Endothelial cell of umbilical vein (primary cell): ENCODE results near the gene SSC4D. TPM values are rescaled to one million over a fixed set of nuclear protein-coding genes. Genes with fewer than 3 reads are reported as not detected.

ENCODE experiments used
- BruUV-seq: library from RNA; stranded (reverse); fragments of 400-500 nt; replicated peaks from 2 replicates; lab custom pipeline; 2021; lab: Mats Ljungman, UMichigan
- CTCF ChIA-PET: fragments of 300-600, 350-600 bp; sonication (Branson Sonifier 250); formaldehyde crosslinking; loops from one replicate; lab custom pipeline; 2021; ENCODE audit warnings: antibody characterized with exemption, inconsistent platforms; lab: Charles Lee
- POLR2A ChIA-PET: fragments of 300-600, 350-600 bp; sonication (Branson Sonifier 250); formaldehyde crosslinking; loops from one replicate; lab custom pipeline; 2021; ENCODE audit warnings: antibody characterized with exemption, inconsistent platforms; lab: Charles Lee
- DNase-seq: peaks from one replicate; pipeline ENCODE4 v3.0.0-alpha.2; 2011; ENCODE audit warnings: low read depth, low spot score
- FAIRE-seq: peaks from 2 replicates; lab custom pipeline; 2011; peaks lifted over from hg19 to GRCh38; lab: Jason Lieb, UNC
- H2AFZ ChIP-seq: 2 replicates; pipeline ENCODE4 v1.6.0; 2012; ENCODE audit warnings: low read depth, low read length, control low read depth, inconsistent platforms
- H3K27ac ChIP-seq: 2 replicates; pipeline ENCODE4 v1.5.1; 2011; ENCODE audit warnings: low read depth, mild to moderate bottlenecking, control low read depth, low read length, moderate library complexity; ENCODE audit not compliant: insufficient read depth
- H3K27me3 ChIP-seq, 2 experiments: 2 replicates each; pipeline versions ENCODE4 v1.6.0 to v1.6.1; 2011; ENCODE audit warnings: low read length in 2 of 2, mixed read lengths in 1 of 2; ENCODE audit not compliant: control insufficient read depth in 2 of 2, insufficient read depth in 2 of 2
- H3K36me3 ChIP-seq, 2 experiments: 2 replicates in 1 of 2; 3 replicates in 1 of 2; pipeline ENCODE4 v1.5.1; 2011; ENCODE audit warnings: low read length in 2 of 2, mild to moderate bottlenecking in 1 of 2, moderate library complexity in 1 of 2; ENCODE audit not compliant: control insufficient read depth in 2 of 2, insufficient read depth in 2 of 2; ENCODE audit errors: extremely low read depth in 1 of 2
- H3K4me1 ChIP-seq: 3 replicates; pipeline ENCODE4 v1.5.1; 2011; ENCODE audit warnings: mild to moderate bottlenecking, low read length; ENCODE audit not compliant: control insufficient read depth, insufficient read depth; ENCODE audit errors: extremely low read depth
- H3K4me2 ChIP-seq: 2 replicates; pipeline ENCODE4 v1.6.1; 2011; ENCODE audit warnings: low read length, control low read depth, mixed read lengths; ENCODE audit not compliant: insufficient read depth
- H3K4me3 ChIP-seq, 3 experiments: fragments of 200-600 bp in 1 of 3; sonication (generic), shearing (Covaris generic) in 1 of 3; replicated peaks in 1 of 3; 2 replicates each; pipeline ENCODE4 v1.5.1; 2011 to 2016; ENCODE audit warnings: control low read depth in 3 of 3, low read length in 3 of 3, mild to moderate bottlenecking in 2 of 3, inconsistent platforms in 1 of 3, low read depth in 1 of 3, moderate library complexity in 1 of 3; ENCODE audit not compliant: insufficient read depth in 1 of 3
- H3K79me2 ChIP-seq: 2 replicates; pipeline ENCODE4 v1.6.0; 2012; ENCODE audit warnings: low read length, inconsistent platforms; ENCODE audit not compliant: control insufficient read depth, insufficient read depth
- H3K9ac ChIP-seq: replicated peaks from 2 replicates; pipeline ENCODE3; 2011; ENCODE audit warnings: low read length, control low read depth; ENCODE audit not compliant: insufficient read depth; ENCODE audit errors: extremely low read depth
- H3K9me1 ChIP-seq: replicated peaks from 3 replicates; pipeline ENCODE4 v1.6.0; 2011; ENCODE audit warnings: mild to moderate bottlenecking, low read length; ENCODE audit not compliant: control insufficient read depth, insufficient read depth; ENCODE audit errors: extremely low read depth
- H3K9me3 ChIP-seq: replicated peaks from 2 replicates; pipeline ENCODE4 v1.5.1; 2012; ENCODE audit warnings: low read length, inconsistent platforms; ENCODE audit not compliant: control insufficient read depth, insufficient read depth
- H4K20me1 ChIP-seq: replicated peaks from 2 replicates; pipeline ENCODE3; 2011; ENCODE audit warnings: mild to moderate bottlenecking, low read length; ENCODE audit not compliant: control insufficient read depth, insufficient read depth; ENCODE audit errors: extremely low read depth
- MYC ChIP-seq: IDR thresholded peaks from one replicate; pipeline ENCODE4 v1.6.1; 2011; ENCODE audit warnings: mild to moderate bottlenecking, low read depth, low read length
- POLR2A ChIP-seq: IDR thresholded peaks from 2 replicates; pipeline ENCODE4 v1.6.1; 2012; ENCODE audit warnings: low read depth, mild to moderate bottlenecking, control low read depth, low read length
- POLR2AphosphoS5 ChIP-seq: IDR thresholded peaks from 2 replicates; pipeline ENCODE4 v1.6.1; 2012; ENCODE audit warnings: low read depth, mild to moderate bottlenecking, control low read depth, low read length, moderate library complexity; ENCODE audit not compliant: insufficient read depth
- dilution Hi-C: fragments of 300-500 bp; cut with MboI; formaldehyde crosslinking; loops from one replicate; pipeline ENCODE4 v1.15.0; 2019; ENCODE audit warnings: low sequenced_read_pairs; ENCODE audit not compliant: extremely low pct_ligation_motif_present
- intact Hi-C: fragments of 100-400 bp; cut with micrococcal nuclease; formaldehyde crosslinking; loops from one replicate; pipeline ENCODE4 v1.10.0; 2022
- polyA plus RNA-seq, 4 experiments: library from polyadenylated mRNA; depleted of rRNA in 3 of 4; stranded (reverse) in 3 of 4; unstranded in 1 of 4; fragments of >200 nt; gene quantifications; 2 replicates each; pipeline versions ENCODE4 v1.2.1 to v1.2.3, GENCODE V29; 2011 to 2012; ENCODE audit warnings: missing spikeins in 1 of 4
- total RNA-seq: library from RNA; stranded (reverse); gene quantifications from 2 replicates; pipeline ENCODE4 v1.2.3, GENCODE V29; 2021
- TF ChIP-seq, protein P1 (sequence below): IDR thresholded peaks from 2 replicates; pipeline ENCODE4 v1.6.1; 2011; ENCODE audit not compliant: insufficient read depth, insufficient read length

Gene SSC4D
- total and polyA plus RNA-seq, 2 donors (not counting 3 experiments of a cell fraction or from before 2014, with no cell fraction given), result 0.46 to 0.88 TPM

- Histone ChIP-seq H3K9me1 (no peaks in the 10 kb centered on the region), H3K4me1 (peaks cover 27% of the 10 kb centered on the region), H3K4me3 (peak within 1 kb of the TSS; percentile 91 to 100 (median 100)), H3K79me2 (peaks cover 52% of the 10 kb centered on the region), H3K9ac (peak within 1 kb of the TSS; percentile 96), H3K27me3 (no peaks in the 10 kb centered on the region), H2AFZ (peak within 1 kb of the TSS; percentile 75), H4K20me1 (peaks cover 23% of the 10 kb centered on the region), H3K9me3 (no peaks in the 10 kb centered on the region), H3K36me3 (peaks cover 0 to 5% of the 10 kb centered on the region in 2 experiments), H3K4me2 (peak within 1 kb of the TSS; percentile 96), H3K27ac (peak within 1 kb of the TSS; percentile 92)
- CTCF ChIA-PET, result interaction anchor here (1.1 to 2.5 kb wide), 8 partner anchors 11 to 180 kb away, joined by 3 to 9 read pairs (median 4); no protein-coding TSS in a partner anchor
- POLR2A ChIA-PET, result interaction anchor here (0.8 to 1.9 kb wide), 4 partner anchors 32 to 67 kb away, joined by 4 to 11 read pairs (median 6); no protein-coding TSS in a partner anchor
- dilution Hi-C loops, result no loop called here
- no TSS peak for BruUV-seq
- FAIRE-seq (peak; percentile 62), DNase-seq (peak; percentile 88)
- intact Hi-C loops, result loop anchor here (1.0 to 2.0 kb wide), 7 partner anchors 34 to 180 kb away; no protein-coding TSS in a partner anchor
- TF ChIP-seq MYC (no peak), POLR2A (peak; percentile 98), POLR2AphosphoS5 (peak; percentile 99)
- TF ChIP-seq, protein P1, sequence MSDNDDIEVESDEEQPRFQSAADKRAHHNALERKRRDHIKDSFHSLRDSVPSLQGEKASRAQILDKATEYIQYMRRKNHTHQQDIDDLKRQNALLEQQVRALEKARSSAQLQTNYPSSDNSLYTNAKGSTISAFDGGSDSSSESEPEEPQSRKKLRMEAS, result peak; percentile 21
These were observed 50.9 kb downstream of the SSC4D start, which contains the start of gene YWHAG for GRCh38 chr7:76358481-76359110. Gene YWHAG, minus strand, starts transcription at chr7:76358991. Its CDS starts 183 bp downstream, at chr7:76358808.

- ChIA-PET POLR2A (interaction anchor here (1.1 kb wide), 1 partner anchor 66 kb away, joined by 6 read pairs; no protein-coding TSS in a partner anchor), CTCF (interaction anchor here (1.4 to 2.5 kb wide), 4 partner anchors 11 to 180 kb away, joined by 3 to 9 read pairs (median 7); no protein-coding TSS in a partner anchor)
- Histone ChIP-seq H3K9me3 (no peaks in the 10 kb centered on the region), H2AFZ (no peak overlapping the region), H4K20me1 (peaks cover 26% of the 10 kb centered on the region), H3K27ac (peak overlapping the region; percentile 92), H3K27me3 (no peaks in the 10 kb centered on the region), H3K4me3 (peak overlapping the region; percentile 91 to 100 (median 100)), H3K4me1 (peaks cover 27% of the 10 kb centered on the region), H3K9me1 (no peaks in the 10 kb centered on the region), H3K9ac (peak overlapping the region; percentile 96), H3K79me2 (peaks cover 57% of the 10 kb centered on the region), H3K36me3 (peaks cover 0 to 5% of the 10 kb centered on the region in 2 experiments), H3K4me2 (peak overlapping the region; percentile 96)
- FAIRE-seq (no peak), DNase-seq (peak; percentile 65)
- BruUV-seq, result no TSS peak
- intact Hi-C loops, result loop anchor here (2.0 kb wide), 2 partner anchors 35 to 71 kb away; no protein-coding TSS in a partner anchor
- dilution Hi-C loops, result no loop called here
- TF ChIP-seq, protein P1, result no peak
- TF ChIP-seq MYC, result peak; percentile 72
These were observed 51.5 kb downstream of the SSC4D start for GRCh38 chr7:76358011-76358480.
